Hippocampal formation (tissue), 2 donors: ENCODE results near the gene GALR1.
"Not testable (repeated sequence)": the region's sequence is repeated elsewhere in the genome, so short reads cannot be mapped to it uniquely, and the experiment has no call there.

Experiments used
- DNase-seq, 2 donors: peaks; one replicate each; lab custom pipeline; 2025; lab: John Stamatoyannopoulos, UW

The GALR1 gene

GRCh38 chr18:77250926-77251729 is 1.5 kb downstream of the GALR1 start:
- no peak for DNase-seq

GRCh38 chr18:77251730-77252050 is 2.0 kb downstream of the GALR1 start:
- no peak for DNase-seq

- no peak for DNase-seq
These were observed 5.2 kb downstream of the GALR1 start for GRCh38 chr18:77254711-77255405.

GRCh38 chr18:77255426-77256105 is 5.9 kb downstream of the GALR1 start:
- no peak for DNase-seq

- DNase-seq: no peak
These were observed 13.2 kb downstream of the GALR1 start for GRCh38 chr18:77262643-77263465.

GRCh38 chr18:77263466-77263763 is 13.8 kb downstream of the GALR1 start:
- no peak for DNase-seq

- no peak for DNase-seq
These were observed 18.3 kb downstream of the GALR1 start for GRCh38 chr18:77267969-77268368.

GRCh38 chr18:77268456-77268855 is 18.8 kb downstream of the GALR1 start:
- DNase-seq: no peak

GRCh38 chr18:77271576-77272481 is 22.2 kb downstream of the GALR1 start:
- DNase-seq: no peak

GRCh38 chr18:77290841-77291240 is 41.2 kb downstream of the GALR1 start:
- not testable (repeated sequence) for DNase-seq

- DNase-seq: no peak
These were observed 48.5 kb downstream of the GALR1 start for GRCh38 chr18:77298172-77298571.

GRCh38 chr18:77299706-77300105 is 50.1 kb downstream of the GALR1 start:
- DNase-seq: no peak

- no peak for DNase-seq
These were observed 50.9 kb downstream of the GALR1 start for GRCh38 chr18:77300579-77300978.

- DNase-seq: no peak
These were observed 54.6 kb downstream of the GALR1 start for GRCh38 chr18:77304268-77304667.

GRCh38 chr18:77305676-77306075 is 56.0 kb downstream of the GALR1 start:
- no peak for DNase-seq

- no peak for DNase-seq
These were observed 58.6 kb downstream of the GALR1 start for GRCh38 chr18:77308216-77308615.

GRCh38 chr18:77314511-77314910 is 64.9 kb downstream of the GALR1 start:
- no peak for DNase-seq

- no peak for DNase-seq
These were observed 65.3 kb downstream of the GALR1 start for GRCh38 chr18:77314952-77315351.

- no peak for DNase-seq
These were observed 66.4 kb downstream of the GALR1 start for GRCh38 chr18:77316008-77316407.

GRCh38 chr18:77316641-77317040 is 67.0 kb downstream of the GALR1 start:
- no peak for DNase-seq

GRCh38 chr18:77320971-77321559 is 71.4 kb downstream of the GALR1 start:
- DNase-seq: no peak
